IPS-20b (cell line): ENCODE results near the gene SMLR1.

Source experiments
- H3K27ac ChIP-seq: one replicate; pipeline ENCODE4 v1.5.1; 2013; ENCODE audit warnings: low read length
- H3K27me3 ChIP-seq: 2 replicates; pipeline ENCODE4 v1.6.1; 2013; ENCODE audit warnings: mild to moderate bottlenecking, low read length, inconsistent platforms; ENCODE audit not compliant: insufficient read depth
- H3K36me3 ChIP-seq: 2 replicates; pipeline ENCODE4 v1.6.1; 2013; ENCODE audit warnings: low read depth, mild to moderate bottlenecking, inconsistent platforms, low read length, moderate library complexity; ENCODE audit not compliant: insufficient read depth
- H3K4me1 ChIP-seq: 2 replicates; pipeline ENCODE4 v1.6.1; 2013; ENCODE audit warnings: mild to moderate bottlenecking, control low read depth, inconsistent platforms, low read length, moderate library complexity; ENCODE audit not compliant: insufficient read depth
- H3K4me3 ChIP-seq: 2 replicates; pipeline ENCODE4 v1.5.1; 2013; ENCODE audit warnings: mild to moderate bottlenecking, low read length, inconsistent platforms
- H3K9ac ChIP-seq: 2 replicates; pipeline ENCODE4 v1.6.1; 2013; ENCODE audit warnings: low read depth, mild to moderate bottlenecking, inconsistent platforms, low read length, moderate library complexity
- H3K9me3 ChIP-seq: 2 replicates; pipeline ENCODE4 v1.6.1; 2013; ENCODE audit warnings: mild to moderate bottlenecking, low read depth, low read length, inconsistent platforms; ENCODE audit not compliant: insufficient read depth

SMLR1 gene

DNA sequence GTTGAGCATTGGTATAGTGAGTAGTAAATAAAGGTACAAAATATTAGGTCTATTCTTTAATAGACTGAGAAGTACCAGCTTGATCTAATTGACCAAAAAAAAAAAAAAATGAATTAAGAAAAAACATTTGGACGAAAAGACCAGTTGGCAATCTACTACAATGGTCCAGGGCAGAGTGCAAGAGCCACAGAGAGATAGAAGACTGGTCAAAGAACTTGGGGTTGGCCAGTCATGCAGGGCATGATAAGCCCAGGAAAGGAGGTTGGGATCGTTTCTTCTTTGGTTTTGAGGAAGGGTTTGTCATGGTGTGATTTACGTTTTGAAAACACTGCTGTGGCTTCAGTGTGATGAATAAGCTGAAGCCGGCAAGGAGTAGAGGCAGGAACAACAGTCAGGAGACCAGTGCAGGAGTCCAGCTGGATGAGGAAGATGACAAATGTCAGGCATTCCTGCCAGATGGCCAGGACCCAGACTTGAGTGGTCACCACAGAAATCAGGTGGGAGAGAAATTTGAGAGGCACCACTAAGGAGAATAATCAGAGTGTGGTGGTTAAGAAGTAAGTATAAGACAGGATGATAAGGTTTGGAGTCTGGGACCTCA lies 14.0 kb downstream of the SMLR1 start:
- Histone ChIP-seq H3K4me3 (0 out of 2 replicates have a peak overlapping the region, but pooled peaks have one; percentile 10), H3K27ac (no peak overlapping the region), H3K36me3 (no peaks in the 10 kb centered on the region), H3K27me3 (no peaks in the 10 kb centered on the region), H3K9me3 (no peaks in the 10 kb centered on the region), H3K4me1 (peaks cover 38% of the 10 kb centered on the region), H3K9ac (no peak overlapping the region)

- no peaks in the 10 kb centered on the region for H3K27me3 ChIP-seq
- peaks cover 33% of the 10 kb centered on the region for H3K4me1 ChIP-seq
Observed at GRCh38 chr6:130843575-130844320, 16.5 kb downstream of the SMLR1 start.

GRCh38 chr6:130846501-130846900 lies 19.3 kb downstream of the SMLR1 start:
- Histone ChIP-seq H3K27ac (no peak overlapping the region), H3K4me3 (no peak overlapping the region), H3K27me3 (no peaks in the 10 kb centered on the region), H3K36me3 (no peaks in the 10 kb centered on the region), H3K9me3 (no peaks in the 10 kb centered on the region), H3K9ac (no peak overlapping the region), H3K4me1 (peaks cover 12% of the 10 kb centered on the region)

More at GRCh38 chr6:130843575-130844320, 16.5 kb downstream of the SMLR1 start:
- Histone ChIP-seq H3K9me3 (no peaks in the 10 kb centered on the region), H3K36me3 (no peaks in the 10 kb centered on the region), H3K27ac (no peak overlapping the region), H3K4me3 (no peak overlapping the region), H3K9ac (no peak overlapping the region)

DNA sequence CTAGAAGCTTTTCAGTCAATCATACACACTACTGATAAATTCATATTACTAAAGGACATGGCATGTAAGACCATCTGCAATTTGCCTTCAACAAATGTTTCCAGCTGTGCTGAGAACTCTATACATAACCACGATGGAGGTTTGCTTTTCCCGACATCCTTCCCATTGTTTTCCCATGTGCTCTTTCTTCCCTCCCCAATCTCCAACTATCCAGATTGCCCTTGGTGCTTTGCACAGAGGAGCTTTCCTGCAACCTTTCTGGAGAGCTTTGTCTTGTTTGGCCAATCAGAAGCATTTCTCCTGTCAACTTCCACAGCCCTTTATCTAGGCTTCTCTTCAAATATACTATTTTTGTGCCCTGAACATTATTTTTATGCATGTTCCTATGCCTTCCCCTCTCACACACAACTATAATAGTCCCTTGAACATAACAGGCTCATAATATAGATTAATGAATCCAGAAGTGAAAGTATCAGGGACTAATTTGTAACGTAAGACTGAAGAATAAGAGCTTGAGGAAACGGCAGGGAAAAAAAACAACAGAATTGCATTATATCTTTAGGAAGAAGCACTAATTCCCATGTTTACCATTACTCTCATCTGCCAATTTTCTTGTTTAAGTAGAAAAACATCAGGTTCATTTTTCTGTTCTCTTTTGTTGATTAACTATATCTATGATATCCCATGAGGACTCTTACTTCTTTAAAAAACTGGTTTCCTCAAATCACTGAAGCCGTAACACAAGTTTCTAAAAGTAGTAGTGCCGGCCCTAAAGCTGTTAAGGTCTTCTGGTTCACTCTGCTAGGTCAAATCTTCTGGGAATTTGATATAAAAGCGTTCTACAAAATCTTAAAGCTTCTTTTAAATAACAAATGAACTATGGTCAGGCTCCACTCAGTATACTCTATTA lies 20.1 kb downstream of the SMLR1 start:
- Histone ChIP-seq H3K27ac (no peak overlapping the region), H3K9me3 (no peaks in the 10 kb centered on the region), H3K4me3 (no peak overlapping the region), H3K9ac (no peak overlapping the region), H3K36me3 (no peaks in the 10 kb centered on the region), H3K27me3 (no peaks in the 10 kb centered on the region), H3K4me1 (peaks cover 8% of the 10 kb centered on the region; the same call in 1 of the 2 replicates)

- Histone ChIP-seq H3K36me3 (no peaks in the 10 kb centered on the region), H3K9ac (no peak overlapping the region), H3K27ac (no peak overlapping the region), H3K27me3 (no peaks in the 10 kb centered on the region), H3K4me1 (peaks cover 12% of the 10 kb centered on the region), H3K4me3 (no peak overlapping the region), H3K9me3 (no peaks in the 10 kb centered on the region)
Observed at GRCh38 chr6:130848945-130849344, 21.7 kb downstream of the SMLR1 start.

DNA sequence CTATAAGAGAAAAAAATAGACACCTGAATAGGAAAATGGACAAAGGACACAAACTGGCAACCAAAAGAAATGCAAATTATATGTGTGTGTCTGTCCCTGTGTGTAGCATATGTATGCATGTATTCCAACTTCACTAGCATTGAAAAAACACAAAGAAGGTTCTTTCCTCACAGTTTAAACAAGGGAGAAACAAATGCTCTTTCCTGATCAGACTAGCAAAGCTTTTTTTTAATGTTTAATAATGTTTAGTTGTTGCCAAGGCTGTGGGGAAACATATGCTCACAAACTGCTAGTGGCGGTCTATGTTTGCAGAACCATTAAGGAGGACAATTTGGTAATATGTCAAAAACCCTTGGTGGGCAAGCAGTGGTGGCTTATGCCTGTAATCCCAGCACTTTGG lies 22.4 kb downstream of the SMLR1 start:
- no peak overlapping the region for H3K27ac ChIP-seq
- H3K4me3 ChIP-seq = no peak overlapping the region
- H3K9me3 ChIP-seq = no peaks in the 10 kb centered on the region
- H3K4me1 ChIP-seq = peaks cover 17% of the 10 kb centered on the region
- no peak overlapping the region for H3K9ac ChIP-seq
- H3K27me3 ChIP-seq = no peaks in the 10 kb centered on the region
- no peaks in the 10 kb centered on the region for H3K36me3 ChIP-seq

DNA sequence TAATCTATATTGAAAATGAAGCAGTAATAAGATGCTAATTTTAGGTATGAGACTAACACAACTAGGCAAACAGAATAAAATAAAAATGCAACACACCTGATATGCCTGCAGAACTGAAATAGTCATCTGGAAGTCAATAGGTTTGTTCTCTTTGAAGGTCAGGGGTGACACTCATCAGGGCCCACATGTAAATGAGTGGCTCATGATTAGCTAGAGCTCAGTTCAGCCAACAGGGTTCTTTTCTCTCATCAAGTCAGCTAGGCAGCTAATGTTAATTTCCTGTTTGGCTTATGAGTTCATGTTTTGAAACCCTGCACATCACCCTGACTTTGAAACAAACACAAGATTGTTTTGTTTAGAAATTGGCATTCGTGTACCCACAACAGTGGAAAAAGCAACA lies 23.8 kb downstream of the SMLR1 start:
- Histone ChIP-seq H3K27me3 (no peaks in the 10 kb centered on the region), H3K27ac (no peak overlapping the region), H3K4me1 (peaks cover 17% of the 10 kb centered on the region), H3K4me3 (no peak overlapping the region), H3K9ac (no peak overlapping the region), H3K9me3 (no peaks in the 10 kb centered on the region), H3K36me3 (no peaks in the 10 kb centered on the region)

GRCh38 chr6:130852844-130853554 lies 25.8 kb downstream of the SMLR1 start:
- Histone ChIP-seq H3K36me3 (no peaks in the 10 kb centered on the region), H3K4me3 (no peak overlapping the region), H3K4me1 (peaks cover 17% of the 10 kb centered on the region), H3K9me3 (no peaks in the 10 kb centered on the region), H3K27ac (no peak overlapping the region), H3K27me3 (no peaks in the 10 kb centered on the region), H3K9ac (no peak overlapping the region)

GRCh38 chr6:130853555-130854183 lies 26.5 kb downstream of the SMLR1 start:
- Histone ChIP-seq H3K36me3 (no peaks in the 10 kb centered on the region), H3K27ac (no peak overlapping the region), H3K9ac (no peak overlapping the region), H3K4me1 (peaks cover 19% of the 10 kb centered on the region), H3K27me3 (no peaks in the 10 kb centered on the region), H3K9me3 (no peaks in the 10 kb centered on the region), H3K4me3 (no peak overlapping the region)

- Histone ChIP-seq H3K27ac (no peak overlapping the region), H3K9me3 (no peaks in the 10 kb centered on the region), H3K9ac (no peak overlapping the region), H3K36me3 (no peaks in the 10 kb centered on the region), H3K27me3 (no peaks in the 10 kb centered on the region), H3K4me1 (peaks cover 24% of the 10 kb centered on the region), H3K4me3 (no peak overlapping the region)
Observed at GRCh38 chr6:130858054-130858453, 30.8 kb downstream of the SMLR1 start.
